SK-N-SH treated with all-trans-retinoic acid at 6 μM for 48 hours (cell line): Measurements from ENCODE around the gene NDUFB7.

Experiments used
- BACH2 ChIP-seq: fragments of 250-450 bp; sonication (Bioruptor Pico); IDR thresholded peaks from 2 replicates; pipeline ENCODE4 v1.9.0; 2021; ENCODE audit warnings: mild to moderate bottlenecking, borderline replicate concordance
- CREB5 ChIP-seq: fragments of 250-450 bp; sonication (Bioruptor Pico); IDR thresholded peaks from 2 replicates; pipeline ENCODE4 v1.5.1; 2020; ENCODE audit warnings: low read depth, mild to moderate bottlenecking, moderate library complexity
- CSDC2 ChIP-seq: fragments of 250-450 bp; sonication (Bioruptor Pico); IDR thresholded peaks from 2 replicates; pipeline ENCODE4 v1.5.0; 2020; ENCODE audit warnings: mild to moderate bottlenecking, moderate library complexity
- ESRRG ChIP-seq: fragments of 250-450 bp; sonication (Bioruptor Pico); IDR thresholded peaks from 2 replicates; pipeline ENCODE4 v1.6.1; 2021; ENCODE audit warnings: mild to moderate bottlenecking
- ISL1 ChIP-seq: fragments of 250-450 bp; sonication (Bioruptor Pico); IDR thresholded peaks from 2 replicates; pipeline ENCODE4 v2.1.2; 2022; ENCODE audit warnings: mild to moderate bottlenecking, moderate library complexity
- OSR1 ChIP-seq: fragments of 250-450 bp; sonication (Bioruptor Pico); IDR thresholded peaks from 2 replicates; pipeline ENCODE4 v1.8.0; 2022; ENCODE audit warnings: moderate library complexity, mild to moderate bottlenecking, inconsistent platforms
- RARB ChIP-seq: fragments of 250-450 bp; sonication (Bioruptor Pico); IDR thresholded peaks from 2 replicates; pipeline ENCODE4 v1.8.0; 2021; ENCODE audit warnings: mild to moderate bottlenecking, moderate library complexity
- SNAI2 ChIP-seq: fragments of 250-450 bp; sonication (Bioruptor Pico); IDR thresholded peaks from 2 replicates; pipeline ENCODE4 v1.5.0; 2020; ENCODE audit warnings: mild to moderate bottlenecking, moderate library complexity
- TCF4 ChIP-seq: fragments of 250-450 bp; sonication (Bioruptor Pico); IDR thresholded peaks from 2 replicates; pipeline ENCODE4 v1.8.0; 2021; ENCODE audit warnings: mild to moderate bottlenecking, moderate library complexity, borderline replicate concordance
- TSHZ2 ChIP-seq: fragments of 250-450 bp; sonication (Bioruptor Pico); IDR thresholded peaks from 2 replicates; pipeline ENCODE4 v1.5.0; 2020; ENCODE audit warnings: mild to moderate bottlenecking, moderate library complexity
- ZC3H10 ChIP-seq: fragments of 250-450 bp; sonication (Bioruptor Pico); IDR thresholded peaks from 2 replicates; pipeline ENCODE4 v1.5.1; 2021; ENCODE audit warnings: mild to moderate bottlenecking, moderate library complexity
- ZFP30 ChIP-seq: fragments of 450-650 bp; formaldehyde crosslinking; IDR thresholded peaks from 2 replicates; pipeline ENCODE4 v1.5.0; 2022; ENCODE audit warnings: mild to moderate bottlenecking, moderate library complexity
- ZNF70 ChIP-seq: fragments of 450-650 bp; formaldehyde crosslinking; IDR thresholded peaks from 2 replicates; pipeline ENCODE4 v1.5.0; 2020; ENCODE audit warnings: mild to moderate bottlenecking, moderate library complexity
- TF ChIP-seq, protein P1 (sequence below): fragments of 250-450 bp; sonication (Bioruptor Pico); IDR thresholded peaks from 2 replicates; pipeline ENCODE4 v1.8.0; 2021; ENCODE audit warnings: low read depth, mild to moderate bottlenecking, moderate library complexity, borderline replicate concordance

DNA sequence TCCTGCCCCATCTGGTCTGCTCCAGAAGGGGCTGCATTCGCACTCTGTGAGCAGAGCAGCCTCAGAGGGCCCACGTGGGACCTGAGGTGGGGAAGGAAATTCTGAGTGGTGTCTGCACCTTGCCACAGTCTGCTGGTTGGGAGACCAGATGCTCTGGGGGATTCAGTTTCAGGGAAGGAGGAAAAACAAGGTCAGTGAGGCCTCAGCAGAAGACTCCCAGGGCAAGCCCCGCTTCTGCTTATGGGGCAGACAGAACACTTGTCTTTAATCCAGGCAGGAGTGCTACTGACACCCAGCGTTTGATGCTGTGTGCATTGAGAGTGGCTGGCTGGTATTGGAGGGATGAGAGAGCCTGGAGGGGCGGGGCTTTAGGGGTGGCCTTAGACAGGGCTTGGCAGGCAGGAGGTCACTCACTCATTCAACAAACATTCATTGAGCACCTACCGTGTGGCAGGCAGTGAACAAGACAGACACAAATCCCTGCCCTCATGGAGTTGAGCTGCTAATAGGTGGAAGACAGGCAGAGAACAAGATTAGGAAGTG is 6.1 kb upstream of the NDUFB7 start:
- TF ChIP-seq ZFP30 (no peak), OSR1 (CRISPR knock-in tag) (no peak), ISL1 (CRISPR knock-in tag) (no peak), ZNF70 (CRISPR knock-in tag) (no peak), CREB5 (no peak), TCF4 (CRISPR knock-in tag) (no peak), TSHZ2 (CRISPR knock-in tag) (no peak), ESRRG (CRISPR knock-in tag) (no peak), SNAI2 (CRISPR knock-in tag) (no peak), BACH2 (no peak), ZC3H10 (no peak), RARB (CRISPR knock-in tag) (no peak), CSDC2 (CRISPR knock-in tag) (no peak)
- TF ChIP-seq, protein P1, sequence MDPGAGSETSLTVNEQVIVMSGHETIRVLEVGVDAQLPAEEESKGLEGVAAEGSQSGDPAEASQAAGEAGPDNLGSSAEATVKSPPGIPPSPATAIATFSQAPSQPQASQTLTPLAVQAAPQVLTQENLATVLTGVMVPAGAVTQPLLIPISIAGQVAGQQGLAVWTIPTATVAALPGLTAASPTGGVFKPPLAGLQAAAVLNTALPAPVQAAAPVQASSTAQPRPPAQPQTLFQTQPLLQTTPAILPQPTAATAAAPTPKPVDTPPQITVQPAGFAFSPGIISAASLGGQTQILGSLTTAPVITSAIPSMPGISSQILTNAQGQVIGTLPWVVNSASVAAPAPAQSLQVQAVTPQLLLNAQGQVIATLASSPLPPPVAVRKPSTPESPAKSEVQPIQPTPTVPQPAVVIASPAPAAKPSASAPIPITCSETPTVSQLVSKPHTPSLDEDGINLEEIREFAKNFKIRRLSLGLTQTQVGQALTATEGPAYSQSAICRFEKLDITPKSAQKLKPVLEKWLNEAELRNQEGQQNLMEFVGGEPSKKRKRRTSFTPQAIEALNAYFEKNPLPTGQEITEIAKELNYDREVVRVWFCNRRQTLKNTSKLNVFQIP (CRISPR knock-in tag) = no peak
